ENCODE data around the gene ZNF846. TPM values are rescaled to one million over a fixed set of nuclear protein-coding genes. Genes with fewer than 3 reads are reported as not detected.
A peak's percentile ranks its signal among the peaks of the same experiment; 100 is the strongest.

ZNF846 gene
- total RNA-seq, 1 experiment from 2014 or later, result 11.2 TPM

DNA sequence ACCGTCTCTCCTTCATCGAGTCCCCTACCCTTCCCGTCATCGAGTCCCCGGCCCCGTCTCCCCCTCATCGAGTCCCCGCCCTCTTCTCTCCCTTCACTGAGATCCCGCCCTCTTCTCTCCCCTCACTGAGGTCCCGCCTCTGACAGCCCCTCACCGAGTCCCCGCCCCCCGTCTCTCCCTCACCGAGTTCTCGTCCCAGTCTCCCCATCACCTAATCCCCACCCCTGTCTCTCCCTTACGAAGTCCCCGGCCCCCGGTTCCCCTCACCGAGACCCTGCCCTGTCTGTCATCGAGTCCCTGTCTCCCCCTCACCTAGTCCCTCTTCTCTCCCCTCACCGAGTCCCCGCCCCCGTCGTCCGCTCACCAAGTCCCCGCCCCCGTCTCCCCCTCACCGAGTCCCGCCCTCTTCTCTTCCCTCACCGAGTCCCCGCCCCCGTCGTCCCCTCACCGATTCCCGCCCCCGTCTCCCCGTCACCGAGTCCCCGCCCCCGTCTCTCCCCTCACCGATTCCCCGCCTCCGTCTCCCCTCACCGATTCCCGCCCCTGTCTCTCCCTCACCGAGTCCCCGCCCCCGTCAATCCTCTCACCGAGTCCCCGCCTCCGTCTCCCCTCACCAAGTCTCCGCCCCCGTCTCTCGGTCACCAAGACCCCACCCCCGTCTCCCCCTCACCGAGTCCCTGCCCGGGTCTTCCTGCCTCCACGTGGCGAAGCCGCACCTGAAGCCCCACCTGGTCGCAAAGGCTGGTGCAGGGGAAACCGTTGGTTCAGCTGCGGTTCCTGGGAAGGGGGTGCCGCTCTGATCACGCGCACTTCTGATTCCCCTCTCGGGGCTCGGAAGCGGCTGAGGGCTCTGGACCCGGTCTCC lies 23.9 kb upstream of the ZNF846 start:
- peaks cover 39% of the 10 kb centered on the region for H3K4me1 Mint-ChIP-seq
- no peaks in the 10 kb centered on the region for H3K27me3 Mint-ChIP-seq (ENCODE audit: low read depth)
- CTCF ChIA-PET, result interaction anchor here (2.0 kb wide), 1 partner anchor 206 kb away, joined by 6 read pairs; no protein-coding TSS in a partner anchor
- DNase-seq (ENCODE audit: low spot score) (peak; percentile 97), ATAC-seq (peak; percentile 69)
- H3K27ac Mint-ChIP-seq, result 0 out of 2 replicates have a peak overlapping the region, but pooled peaks have one; percentile 36
- H3K9me3 Mint-ChIP-seq, result no peaks in the 10 kb centered on the region
- H3K36me3 Mint-ChIP-seq, result peaks cover 2% of the 10 kb centered on the region; the same call in 1 of the 2 replicates
- H3K4me3 Mint-ChIP-seq, result peak overlapping the region; percentile 91
- POLR2A ChIA-PET, result no interaction called here
- TF ChIP-seq, protein P1, sequence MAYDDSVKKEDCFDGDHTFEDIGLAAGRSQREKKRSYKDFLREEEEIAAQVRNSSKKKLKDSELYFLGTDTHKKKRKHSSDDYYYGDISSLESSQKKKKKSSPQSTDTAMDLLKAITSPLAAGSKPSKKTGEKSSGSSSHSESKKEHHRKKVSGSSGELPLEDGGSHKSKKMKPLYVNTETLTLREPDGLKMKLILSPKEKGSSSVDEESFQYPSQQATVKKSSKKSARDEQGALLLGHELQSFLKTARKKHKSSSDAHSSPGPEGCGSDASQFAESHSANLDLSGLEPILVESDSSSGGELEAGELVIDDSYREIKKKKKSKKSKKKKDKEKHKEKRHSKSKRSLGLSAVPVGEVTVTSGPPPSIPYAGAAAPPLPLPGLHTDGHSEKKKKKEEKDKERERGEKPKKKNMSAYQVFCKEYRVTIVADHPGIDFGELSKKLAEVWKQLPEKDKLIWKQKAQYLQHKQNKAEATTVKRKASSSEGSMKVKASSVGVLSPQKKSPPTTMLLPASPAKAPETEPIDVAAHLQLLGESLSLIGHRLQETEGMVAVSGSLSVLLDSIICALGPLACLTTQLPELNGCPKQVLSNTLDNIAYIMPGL (CRISPR knock-in tag; IDR thresholded peaks at IDR 0.05), result 0 out of 2 replicates have a peak, but pooled peaks have one; percentile 49
- TF ChIP-seq GRHL2 (CRISPR knock-in tag; IDR thresholded peaks at IDR 0.05; ENCODE audit: insufficient replicate concordance, severe bottlenecking) (no peak), CREB1 (CRISPR knock-in tag; IDR thresholded peaks at IDR 0.05) (peak; percentile 68; the same call in 1 of the 2 replicates), MYBL2 (CRISPR knock-in tag; IDR thresholded peaks at IDR 0.05) (peak; percentile 66; the same call in 1 of the 2 replicates), SP1 (CRISPR knock-in tag; conservative IDR thresholded peaks at IDR 0.05) (peak; percentile 74; the same call in 1 of the 2 replicates), ESRRA (CRISPR knock-in tag; IDR thresholded peaks at IDR 0.05; ENCODE audit: borderline replicate concordance) (peak; percentile 74; the same call in 1 of the 2 replicates), CREM (CRISPR knock-in tag; IDR thresholded peaks at IDR 0.05) (peak; percentile 65; the same call in 1 of the 2 replicates), NFYB (CRISPR knock-in tag; conservative IDR thresholded peaks at IDR 0.05; ENCODE audit: low read depth) (no peak), SMAD4 (CRISPR knock-in tag; IDR thresholded peaks at IDR 0.05) (no peak), ZNF317 (CRISPR knock-in tag; IDR thresholded peaks at IDR 0.05; ENCODE audit: borderline replicate concordance, low read depth) (peak; percentile 40; the same call in 1 of the 2 replicates)
- TF ChIP-seq, protein P2, sequence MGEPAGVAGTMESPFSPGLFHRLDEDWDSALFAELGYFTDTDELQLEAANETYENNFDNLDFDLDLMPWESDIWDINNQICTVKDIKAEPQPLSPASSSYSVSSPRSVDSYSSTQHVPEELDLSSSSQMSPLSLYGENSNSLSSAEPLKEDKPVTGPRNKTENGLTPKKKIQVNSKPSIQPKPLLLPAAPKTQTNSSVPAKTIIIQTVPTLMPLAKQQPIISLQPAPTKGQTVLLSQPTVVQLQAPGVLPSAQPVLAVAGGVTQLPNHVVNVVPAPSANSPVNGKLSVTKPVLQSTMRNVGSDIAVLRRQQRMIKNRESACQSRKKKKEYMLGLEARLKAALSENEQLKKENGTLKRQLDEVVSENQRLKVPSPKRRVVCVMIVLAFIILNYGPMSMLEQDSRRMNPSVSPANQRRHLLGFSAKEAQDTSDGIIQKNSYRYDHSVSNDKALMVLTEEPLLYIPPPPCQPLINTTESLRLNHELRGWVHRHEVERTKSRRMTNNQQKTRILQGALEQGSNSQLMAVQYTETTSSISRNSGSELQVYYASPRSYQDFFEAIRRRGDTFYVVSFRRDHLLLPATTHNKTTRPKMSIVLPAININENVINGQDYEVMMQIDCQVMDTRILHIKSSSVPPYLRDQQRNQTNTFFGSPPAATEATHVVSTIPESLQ (CRISPR knock-in tag; IDR thresholded peaks at IDR 0.05), result no peak
- TF ChIP-seq, protein P3, sequence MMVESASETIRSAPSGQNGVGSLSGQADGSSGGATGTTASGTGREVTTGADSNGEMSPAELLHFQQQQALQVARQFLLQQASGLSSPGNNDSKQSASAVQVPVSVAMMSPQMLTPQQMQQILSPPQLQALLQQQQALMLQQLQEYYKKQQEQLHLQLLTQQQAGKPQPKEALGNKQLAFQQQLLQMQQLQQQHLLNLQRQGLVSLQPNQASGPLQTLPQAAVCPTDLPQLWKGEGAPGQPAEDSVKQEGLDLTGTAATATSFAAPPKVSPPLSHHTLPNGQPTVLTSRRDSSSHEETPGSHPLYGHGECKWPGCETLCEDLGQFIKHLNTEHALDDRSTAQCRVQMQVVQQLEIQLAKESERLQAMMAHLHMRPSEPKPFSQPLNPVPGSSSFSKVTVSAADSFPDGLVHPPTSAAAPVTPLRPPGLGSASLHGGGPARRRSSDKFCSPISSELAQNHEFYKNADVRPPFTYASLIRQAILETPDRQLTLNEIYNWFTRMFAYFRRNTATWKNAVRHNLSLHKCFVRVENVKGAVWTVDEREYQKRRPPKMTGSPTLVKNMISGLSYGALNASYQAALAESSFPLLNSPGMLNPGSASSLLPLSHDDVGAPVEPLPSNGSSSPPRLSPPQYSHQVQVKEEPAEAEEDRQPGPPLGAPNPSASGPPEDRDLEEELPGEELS (CRISPR knock-in tag; IDR thresholded peaks at IDR 0.05), result peak; percentile 60; the same call in 1 of the 2 replicates
- TF ChIP-seq, protein P4, sequence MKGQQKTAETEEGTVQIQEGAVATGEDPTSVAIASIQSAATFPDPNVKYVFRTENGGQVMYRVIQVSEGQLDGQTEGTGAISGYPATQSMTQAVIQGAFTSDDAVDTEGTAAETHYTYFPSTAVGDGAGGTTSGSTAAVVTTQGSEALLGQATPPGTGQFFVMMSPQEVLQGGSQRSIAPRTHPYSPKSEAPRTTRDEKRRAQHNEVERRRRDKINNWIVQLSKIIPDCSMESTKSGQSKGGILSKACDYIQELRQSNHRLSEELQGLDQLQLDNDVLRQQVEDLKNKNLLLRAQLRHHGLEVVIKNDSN (CRISPR knock-in tag; IDR thresholded peaks at IDR 0.05), result peak; percentile 58; the same call in 1 of the 2 replicates
- TF ChIP-seq, protein P5, sequence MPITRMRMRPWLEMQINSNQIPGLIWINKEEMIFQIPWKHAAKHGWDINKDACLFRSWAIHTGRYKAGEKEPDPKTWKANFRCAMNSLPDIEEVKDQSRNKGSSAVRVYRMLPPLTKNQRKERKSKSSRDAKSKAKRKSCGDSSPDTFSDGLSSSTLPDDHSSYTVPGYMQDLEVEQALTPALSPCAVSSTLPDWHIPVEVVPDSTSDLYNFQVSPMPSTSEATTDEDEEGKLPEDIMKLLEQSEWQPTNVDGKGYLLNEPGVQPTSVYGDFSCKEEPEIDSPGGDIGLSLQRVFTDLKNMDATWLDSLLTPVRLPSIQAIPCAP (CRISPR knock-in tag; IDR thresholded peaks at IDR 0.05), result peak; percentile 58; the same call in 1 of the 2 replicates
- TF ChIP-seq, protein P6, sequence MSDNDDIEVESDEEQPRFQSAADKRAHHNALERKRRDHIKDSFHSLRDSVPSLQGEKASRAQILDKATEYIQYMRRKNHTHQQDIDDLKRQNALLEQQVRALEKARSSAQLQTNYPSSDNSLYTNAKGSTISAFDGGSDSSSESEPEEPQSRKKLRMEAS (CRISPR knock-in tag; IDR thresholded peaks at IDR 0.05), result peak; percentile 95
- TF ChIP-seq, protein P7, sequence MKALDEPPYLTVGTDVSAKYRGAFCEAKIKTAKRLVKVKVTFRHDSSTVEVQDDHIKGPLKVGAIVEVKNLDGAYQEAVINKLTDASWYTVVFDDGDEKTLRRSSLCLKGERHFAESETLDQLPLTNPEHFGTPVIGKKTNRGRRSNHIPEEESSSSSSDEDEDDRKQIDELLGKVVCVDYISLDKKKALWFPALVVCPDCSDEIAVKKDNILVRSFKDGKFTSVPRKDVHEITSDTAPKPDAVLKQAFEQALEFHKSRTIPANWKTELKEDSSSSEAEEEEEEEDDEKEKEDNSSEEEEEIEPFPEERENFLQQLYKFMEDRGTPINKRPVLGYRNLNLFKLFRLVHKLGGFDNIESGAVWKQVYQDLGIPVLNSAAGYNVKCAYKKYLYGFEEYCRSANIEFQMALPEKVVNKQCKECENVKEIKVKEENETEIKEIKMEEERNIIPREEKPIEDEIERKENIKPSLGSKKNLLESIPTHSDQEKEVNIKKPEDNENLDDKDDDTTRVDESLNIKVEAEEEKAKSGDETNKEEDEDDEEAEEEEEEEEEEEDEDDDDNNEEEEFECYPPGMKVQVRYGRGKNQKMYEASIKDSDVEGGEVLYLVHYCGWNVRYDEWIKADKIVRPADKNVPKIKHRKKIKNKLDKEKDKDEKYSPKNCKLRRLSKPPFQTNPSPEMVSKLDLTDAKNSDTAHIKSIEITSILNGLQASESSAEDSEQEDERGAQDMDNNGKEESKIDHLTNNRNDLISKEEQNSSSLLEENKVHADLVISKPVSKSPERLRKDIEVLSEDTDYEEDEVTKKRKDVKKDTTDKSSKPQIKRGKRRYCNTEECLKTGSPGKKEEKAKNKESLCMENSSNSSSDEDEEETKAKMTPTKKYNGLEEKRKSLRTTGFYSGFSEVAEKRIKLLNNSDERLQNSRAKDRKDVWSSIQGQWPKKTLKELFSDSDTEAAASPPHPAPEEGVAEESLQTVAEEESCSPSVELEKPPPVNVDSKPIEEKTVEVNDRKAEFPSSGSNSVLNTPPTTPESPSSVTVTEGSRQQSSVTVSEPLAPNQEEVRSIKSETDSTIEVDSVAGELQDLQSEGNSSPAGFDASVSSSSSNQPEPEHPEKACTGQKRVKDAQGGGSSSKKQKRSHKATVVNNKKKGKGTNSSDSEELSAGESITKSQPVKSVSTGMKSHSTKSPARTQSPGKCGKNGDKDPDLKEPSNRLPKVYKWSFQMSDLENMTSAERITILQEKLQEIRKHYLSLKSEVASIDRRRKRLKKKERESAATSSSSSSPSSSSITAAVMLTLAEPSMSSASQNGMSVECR (CRISPR knock-in tag; IDR thresholded peaks at IDR 0.05; ENCODE audit: borderline replicate concordance), result no peak; the same call in 1 of the 2 replicates
- TF ChIP-seq, protein P8, sequence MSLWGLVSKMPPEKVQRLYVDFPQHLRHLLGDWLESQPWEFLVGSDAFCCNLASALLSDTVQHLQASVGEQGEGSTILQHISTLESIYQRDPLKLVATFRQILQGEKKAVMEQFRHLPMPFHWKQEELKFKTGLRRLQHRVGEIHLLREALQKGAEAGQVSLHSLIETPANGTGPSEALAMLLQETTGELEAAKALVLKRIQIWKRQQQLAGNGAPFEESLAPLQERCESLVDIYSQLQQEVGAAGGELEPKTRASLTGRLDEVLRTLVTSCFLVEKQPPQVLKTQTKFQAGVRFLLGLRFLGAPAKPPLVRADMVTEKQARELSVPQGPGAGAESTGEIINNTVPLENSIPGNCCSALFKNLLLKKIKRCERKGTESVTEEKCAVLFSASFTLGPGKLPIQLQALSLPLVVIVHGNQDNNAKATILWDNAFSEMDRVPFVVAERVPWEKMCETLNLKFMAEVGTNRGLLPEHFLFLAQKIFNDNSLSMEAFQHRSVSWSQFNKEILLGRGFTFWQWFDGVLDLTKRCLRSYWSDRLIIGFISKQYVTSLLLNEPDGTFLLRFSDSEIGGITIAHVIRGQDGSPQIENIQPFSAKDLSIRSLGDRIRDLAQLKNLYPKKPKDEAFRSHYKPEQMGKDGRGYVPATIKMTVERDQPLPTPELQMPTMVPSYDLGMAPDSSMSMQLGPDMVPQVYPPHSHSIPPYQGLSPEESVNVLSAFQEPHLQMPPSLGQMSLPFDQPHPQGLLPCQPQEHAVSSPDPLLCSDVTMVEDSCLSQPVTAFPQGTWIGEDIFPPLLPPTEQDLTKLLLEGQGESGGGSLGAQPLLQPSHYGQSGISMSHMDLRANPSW (CRISPR knock-in tag; conservative IDR thresholded peaks at IDR 0.05; ENCODE audit: low read depth), result no peak
- TF ChIP-seq, protein P9, sequence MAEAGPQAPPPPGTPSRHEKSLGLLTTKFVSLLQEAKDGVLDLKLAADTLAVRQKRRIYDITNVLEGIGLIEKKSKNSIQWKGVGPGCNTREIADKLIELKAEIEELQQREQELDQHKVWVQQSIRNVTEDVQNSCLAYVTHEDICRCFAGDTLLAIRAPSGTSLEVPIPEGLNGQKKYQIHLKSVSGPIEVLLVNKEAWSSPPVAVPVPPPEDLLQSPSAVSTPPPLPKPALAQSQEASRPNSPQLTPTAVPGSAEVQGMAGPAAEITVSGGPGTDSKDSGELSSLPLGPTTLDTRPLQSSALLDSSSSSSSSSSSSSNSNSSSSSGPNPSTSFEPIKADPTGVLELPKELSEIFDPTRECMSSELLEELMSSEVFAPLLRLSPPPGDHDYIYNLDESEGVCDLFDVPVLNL (CRISPR knock-in tag; IDR thresholded peaks at IDR 0.05; ENCODE audit: borderline replicate concordance, low read depth), result no peak

All from WTC11 (cell line).